Ishikawa (cell line): Measurements from ENCODE around the gene GALNT2.

Source experiments
- CEBPB ChIP-seq: IDR thresholded peaks from 2 replicates; pipeline ENCODE4 v1.6.1; 2012
- CREB1 ChIP-seq: IDR thresholded peaks from 2 replicates; pipeline ENCODE4 v1.6.1; 2012; ENCODE audit warnings: low read depth
- EGR1 ChIP-seq: IDR thresholded peaks from 2 replicates; pipeline ENCODE4 v1.6.1; 2012
- EP300 ChIP-seq: IDR thresholded peaks from 2 replicates; pipeline ENCODE4 v1.6.1; 2012; ENCODE audit warnings: borderline replicate concordance
- FOXM1 ChIP-seq: IDR thresholded peaks from 2 replicates; pipeline ENCODE4 v1.6.1; 2012; ENCODE audit warnings: low read depth, borderline replicate concordance
- MAX ChIP-seq: IDR thresholded peaks from 2 replicates; pipeline ENCODE4 v1.6.1; 2012
- NFIC ChIP-seq: IDR thresholded peaks from 2 replicates; pipeline ENCODE4 v1.6.1; 2012
- RAD21 ChIP-seq: IDR thresholded peaks from 2 replicates; pipeline ENCODE4 v1.6.1; 2012; ENCODE audit warnings: low read depth
- REST ChIP-seq: IDR thresholded peaks from 2 replicates; pipeline ENCODE4 v1.6.1; 2012; ENCODE audit warnings: low read depth, mild to moderate bottlenecking
- TAF1 ChIP-seq: IDR thresholded peaks from 2 replicates; pipeline ENCODE4 v1.6.1; 2012; ENCODE audit warnings: low read depth, mild to moderate bottlenecking
- TCF12 ChIP-seq: IDR thresholded peaks from 2 replicates; pipeline ENCODE4 v1.6.1; 2012; ENCODE audit warnings: low read depth
- TEAD4 ChIP-seq: IDR thresholded peaks from 2 replicates; pipeline ENCODE4 v1.6.1; 2012
- USF1 ChIP-seq: IDR thresholded peaks from 2 replicates; pipeline ENCODE4 v1.6.1; 2012
- YY1 ChIP-seq: IDR thresholded peaks from 2 replicates; pipeline ENCODE4 v1.6.1; 2012; ENCODE audit warnings: low read depth
- ZBTB7A ChIP-seq: IDR thresholded peaks from 2 replicates; pipeline ENCODE4 v1.6.1; 2012; ENCODE audit warnings: low read depth

The GALNT2 gene

GRCh38 chr1:230310381-230311163 is 243.5 kb downstream of the GALNT2 start:
- peak; percentile 98 for TF ChIP-seq RAD21
- TF ChIP-seq MAX: no peak
- no peak for TF ChIP-seq CREB1

- TF ChIP-seq ZBTB7A (no peak), NFIC (no peak), MAX (no peak), EP300 (no peak), USF1 (no peak), TCF12 (no peak), REST (no peak), EGR1 (no peak)
Measured at GRCh38 chr1:230312676-230313075, 245.6 kb downstream of the GALNT2 start.

GRCh38 chr1:230313453-230314141 is 246.6 kb downstream of the GALNT2 start:
- no peak for TF ChIP-seq YY1
- no peak for TF ChIP-seq TAF1
- TF ChIP-seq EGR1: no peak
- TF ChIP-seq ZBTB7A: no peak
- TF ChIP-seq REST: no peak
- no peak for TF ChIP-seq CREB1

- TF ChIP-seq TCF12 (no peak), EP300 (no peak), TEAD4 (no peak), YY1 (no peak), TAF1 (no peak), ZBTB7A (no peak), NFIC (no peak), MAX (no peak), EGR1 (no peak), USF1 (no peak), REST (no peak), CEBPB (no peak), CREB1 (no peak), FOXM1 (no peak), RAD21 (no peak)
Measured at GRCh38 chr1:230314142-230314470, 247.1 kb downstream of the GALNT2 start.
